ENCODE measurements around the gene VPS37C.
"Not testable (repeated sequence)": the region's sequence is repeated elsewhere in the genome, so short reads cannot be mapped to it uniquely, and the experiment has no call there.

Gene VPS37C

DNA sequence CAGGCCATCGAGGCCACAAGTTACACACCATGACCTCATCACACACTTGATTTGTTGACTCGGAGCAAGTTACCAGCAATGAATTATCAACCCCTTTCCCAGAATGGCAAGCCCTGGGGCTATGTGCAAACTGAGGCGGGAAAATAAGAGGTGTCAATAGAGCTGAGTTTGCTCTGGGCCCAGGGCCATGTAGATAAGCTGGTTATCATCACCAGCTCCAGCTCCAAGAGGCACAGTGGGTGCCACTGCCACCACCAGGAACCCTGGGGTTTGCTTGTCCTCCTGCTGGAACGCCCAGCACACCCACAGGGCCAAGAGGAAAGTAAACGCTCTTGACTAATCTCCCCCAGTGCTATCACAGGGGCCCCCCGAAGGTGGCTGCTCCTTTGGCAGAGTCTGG, 13.0 kb upstream of the VPS37C start:
- no peak for DNase-seq

DNA sequence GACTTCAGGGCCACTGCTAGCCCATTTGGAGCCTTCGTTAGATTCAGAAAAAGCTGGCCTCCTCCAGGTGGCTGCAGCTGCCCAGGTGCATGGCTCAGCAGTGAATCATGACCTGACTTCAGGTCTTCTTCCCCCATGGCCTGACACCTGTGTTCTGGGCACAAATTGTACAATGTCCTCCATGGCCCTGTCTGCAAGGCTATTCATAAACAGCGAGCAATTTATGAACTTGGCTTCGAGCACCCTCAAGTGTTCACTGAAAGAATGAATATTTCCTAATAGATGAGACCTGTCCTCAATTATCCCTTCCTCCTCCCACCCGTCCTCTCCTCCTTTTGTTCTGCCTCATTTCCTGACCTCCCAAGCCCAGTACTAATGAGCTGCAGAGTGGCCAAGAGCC, 12.2 kb upstream of the VPS37C start:
- DNase-seq: no peak

GRCh38 chr11:61172888-61173287, 11.7 kb upstream of the VPS37C start:
- DNase-seq: no peak

DNA sequence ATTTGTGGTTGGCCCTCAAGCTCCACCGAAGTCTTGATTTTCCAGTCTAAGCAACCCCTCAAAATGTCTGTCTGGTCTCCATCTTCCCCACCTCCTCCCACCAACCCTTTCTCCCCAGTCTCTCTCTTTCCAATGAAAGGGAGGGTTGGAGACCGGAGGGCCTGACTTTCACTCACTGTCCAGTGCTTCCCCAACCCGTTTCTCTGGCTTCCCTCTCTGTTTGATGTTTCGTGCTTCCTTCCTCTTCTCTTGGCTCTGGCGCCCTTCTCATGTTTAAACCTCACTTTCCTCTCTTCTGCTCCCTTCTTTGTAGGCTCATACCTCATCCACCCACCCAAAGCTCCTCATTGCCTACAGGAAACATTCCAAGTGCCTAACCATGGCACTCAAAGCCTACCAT, 11.1 kb upstream of the VPS37C start:
- DNase-seq: no peak

DNA sequence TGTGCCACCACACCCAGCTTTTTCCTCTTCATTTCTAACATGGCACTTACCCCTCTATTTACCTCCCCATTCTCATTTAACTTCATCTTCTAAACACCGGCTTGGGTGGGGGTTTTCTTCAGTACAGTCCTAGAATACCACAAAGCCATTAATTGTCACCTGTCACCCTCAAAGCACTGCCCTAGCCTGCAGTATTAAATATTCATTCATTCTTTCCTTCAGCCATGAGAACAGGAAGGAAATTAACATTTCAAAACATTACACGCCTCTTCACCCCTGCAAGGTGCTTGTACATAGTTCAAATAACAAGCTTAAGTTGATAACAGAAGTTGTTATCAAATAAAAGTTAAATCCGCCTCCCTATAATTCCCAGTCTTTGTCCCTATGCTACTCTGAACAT, 10.7 kb upstream of the VPS37C start:
- DNase-seq: no peak

DNA sequence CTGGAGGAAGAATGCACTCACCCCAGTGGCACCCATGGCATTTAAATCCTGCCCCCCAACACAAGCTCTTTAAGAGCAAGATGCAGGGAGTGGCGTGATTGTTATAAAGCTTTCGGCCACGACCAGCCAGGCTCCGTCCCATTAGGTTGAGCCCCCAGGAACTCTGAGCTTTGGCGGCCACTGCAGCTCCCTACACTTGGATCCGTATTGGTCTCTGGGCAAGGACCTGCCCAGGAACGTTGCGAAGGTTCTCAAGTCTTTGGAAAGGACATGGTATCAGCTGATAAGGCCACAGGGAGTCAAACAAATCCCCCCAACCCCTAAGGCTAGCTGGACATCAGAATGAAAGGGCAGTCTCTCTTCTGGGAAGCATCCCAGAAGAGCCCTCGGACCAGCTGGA, 9.3 kb upstream of the VPS37C start:
- DNase-seq: no peak

DNA sequence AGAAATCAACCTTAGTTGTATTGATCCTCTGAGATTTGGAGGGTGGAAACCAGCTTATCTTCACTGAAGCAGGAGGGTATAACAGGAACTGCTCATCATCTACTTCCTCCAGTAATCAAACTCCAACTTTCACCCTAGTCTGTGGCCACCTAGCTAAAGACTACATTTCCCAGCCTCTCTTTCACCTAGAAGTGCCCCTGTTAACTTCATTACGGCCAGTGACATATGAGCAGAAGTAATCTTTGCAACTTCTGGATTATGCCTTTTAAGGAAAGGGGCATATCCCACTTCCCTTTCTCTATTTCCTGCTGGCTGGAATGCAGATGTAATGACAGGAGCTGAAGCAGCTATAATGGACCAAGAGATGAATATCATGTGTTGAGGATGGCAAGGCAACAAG, 7.6 kb upstream of the VPS37C start:
- DNase-seq: no peak

DNA sequence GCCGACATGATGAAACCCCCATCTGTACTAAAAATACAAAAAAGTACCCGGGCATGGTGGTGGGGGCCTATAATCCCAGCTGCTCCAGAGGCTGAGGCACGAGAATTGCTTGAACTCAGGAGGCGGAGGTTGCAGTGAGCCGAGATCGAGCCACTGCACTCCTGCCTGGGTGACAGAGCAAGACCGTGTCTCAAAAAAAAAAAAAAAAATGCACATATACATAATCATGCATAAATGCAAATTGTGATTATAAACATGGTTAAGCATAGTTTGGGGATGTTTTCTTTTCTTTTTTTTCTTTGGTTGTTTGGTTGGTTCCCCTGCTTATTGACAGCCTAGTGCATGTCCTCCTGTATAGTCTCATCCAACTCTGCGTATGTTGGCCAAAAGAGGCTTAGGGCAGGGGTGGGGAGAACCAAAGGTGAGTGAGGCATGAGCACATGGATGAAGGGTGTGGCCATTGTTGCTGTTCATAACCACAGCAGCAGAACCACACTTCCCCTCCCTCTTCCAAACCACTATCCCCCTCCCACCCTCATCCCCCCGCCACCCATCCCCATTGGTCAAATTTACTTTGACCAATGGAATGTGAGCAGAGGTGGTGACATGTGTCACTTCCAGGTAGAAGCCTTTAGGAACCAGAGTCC, 6.9 kb upstream of the VPS37C start:
- DNase-seq: no peak

GRCh38 chr11:61166331-61166730, 5.1 kb upstream of the VPS37C start:
- DNase-seq: not testable (repeated sequence)

DNA sequence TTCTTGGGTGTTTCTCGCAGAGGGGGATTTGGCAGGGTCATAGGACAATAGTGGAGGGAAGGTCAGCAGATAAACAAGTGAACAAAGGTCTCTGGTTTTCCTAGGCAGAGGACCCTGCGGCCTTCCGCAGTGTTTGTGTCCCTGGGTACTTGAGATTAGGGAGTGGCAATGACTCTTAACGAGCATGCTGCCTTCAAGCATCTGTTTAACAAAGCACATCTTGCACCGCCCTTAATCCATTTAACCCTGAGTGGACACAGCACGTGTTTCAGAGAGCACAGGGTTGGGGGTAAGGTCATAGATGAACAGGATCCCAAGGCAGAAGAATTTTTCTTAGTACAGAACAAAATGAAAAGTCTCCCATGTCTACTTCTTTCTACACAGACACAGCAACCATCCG, 4.6 kb upstream of the VPS37C start:
- DNase-seq: not testable (repeated sequence)

DNA sequence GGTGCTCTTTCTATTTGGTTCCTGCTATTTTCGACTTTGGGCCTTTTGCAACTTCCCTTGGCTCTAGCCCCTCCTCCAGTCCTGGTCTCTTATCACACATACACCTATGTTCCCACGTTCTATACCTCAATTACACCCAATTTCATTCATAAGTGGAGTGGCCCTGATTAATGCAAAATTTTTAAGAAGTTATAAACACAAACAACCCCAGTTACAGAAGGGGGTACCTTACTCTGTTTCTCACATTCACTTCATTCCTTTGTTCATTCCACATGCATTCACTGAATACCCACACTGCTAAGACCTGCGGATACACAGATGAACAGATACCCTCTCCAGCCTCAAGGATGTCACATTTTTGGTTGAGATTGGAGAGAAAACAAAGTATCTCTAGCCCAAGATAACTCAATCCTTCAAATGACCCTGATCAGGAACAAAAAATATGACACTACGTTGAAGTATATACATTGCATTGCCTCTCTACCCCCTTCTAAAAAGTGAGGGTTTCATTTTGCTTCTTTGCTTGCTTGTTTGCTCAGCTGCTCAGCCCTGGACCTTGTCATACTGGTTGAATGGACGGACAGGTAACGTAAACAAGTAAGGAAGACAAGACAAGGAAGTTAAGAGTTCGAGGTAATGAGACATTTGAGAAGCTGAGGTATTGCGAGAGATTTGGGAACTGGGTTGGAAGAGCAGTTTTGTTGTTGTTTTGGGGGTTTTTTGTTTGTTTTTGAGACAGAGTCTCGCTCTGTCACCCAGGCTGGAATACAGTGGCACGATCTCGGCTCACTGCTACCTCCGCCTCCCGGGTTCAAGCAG, 3.6 kb upstream of the VPS37C start:
- no peak for DNase-seq

DNA sequence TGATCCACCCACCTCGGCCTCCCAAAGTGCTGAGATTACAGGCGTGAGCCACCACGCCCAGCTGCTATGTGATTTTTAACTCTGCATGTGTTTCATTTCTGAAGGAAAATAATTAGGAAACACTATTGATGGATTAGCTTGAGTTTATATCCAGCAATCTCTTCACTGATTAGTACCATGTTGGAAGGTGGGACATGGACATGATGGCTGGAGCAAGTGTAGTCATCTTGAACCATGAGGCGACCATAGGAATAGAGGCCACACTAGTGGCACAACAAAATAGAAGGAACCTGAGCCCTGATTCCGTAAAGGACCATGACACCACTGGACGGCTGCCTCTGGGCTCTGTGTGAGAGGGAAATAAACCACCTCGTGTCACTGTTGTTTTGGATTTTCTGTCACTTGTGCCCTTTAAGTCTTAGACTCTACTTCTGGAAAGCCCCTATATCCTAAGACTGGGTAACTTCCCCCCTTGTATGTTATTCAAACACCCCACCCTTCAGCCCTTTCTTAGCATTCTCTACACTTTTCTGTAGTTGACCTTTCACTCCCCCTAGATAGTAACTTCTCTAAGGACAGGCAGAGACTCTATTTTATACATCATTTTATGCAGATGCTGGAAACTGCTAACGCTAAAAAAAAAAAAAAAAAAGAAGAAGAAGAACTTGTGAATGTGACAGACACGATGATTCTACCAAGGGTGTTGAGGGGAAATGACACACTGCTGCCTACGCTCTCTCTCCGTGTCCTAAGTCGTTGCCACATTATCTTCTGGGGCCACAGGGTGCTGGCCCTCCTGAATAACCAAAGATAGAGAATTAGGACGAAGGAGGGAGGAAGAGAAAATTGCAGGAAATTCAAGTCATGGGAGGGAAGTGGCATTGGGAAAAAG, 2.7 kb upstream of the VPS37C start:
- DNase-seq: no peak

DNA sequence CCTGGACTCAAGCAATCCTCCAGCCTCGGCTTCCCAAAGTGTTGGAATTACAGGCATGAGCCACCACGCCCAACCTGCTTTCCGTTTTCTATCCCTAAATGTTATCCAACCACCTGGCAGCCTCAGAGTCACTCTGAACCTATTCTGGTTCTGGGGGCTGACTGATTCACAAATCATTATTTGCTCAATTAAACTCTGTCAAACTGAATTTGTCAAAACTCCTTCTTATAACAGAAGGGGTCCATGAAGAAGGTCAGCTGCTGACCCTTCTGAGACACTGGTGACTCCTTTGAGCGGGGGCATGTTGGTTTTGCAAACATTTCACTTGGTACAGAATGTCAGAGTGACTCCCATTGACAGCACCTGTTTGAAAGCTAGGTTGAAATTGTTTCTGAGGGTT, 1.8 kb upstream of the VPS37C start:
- DNase-seq: no peak

DNA sequence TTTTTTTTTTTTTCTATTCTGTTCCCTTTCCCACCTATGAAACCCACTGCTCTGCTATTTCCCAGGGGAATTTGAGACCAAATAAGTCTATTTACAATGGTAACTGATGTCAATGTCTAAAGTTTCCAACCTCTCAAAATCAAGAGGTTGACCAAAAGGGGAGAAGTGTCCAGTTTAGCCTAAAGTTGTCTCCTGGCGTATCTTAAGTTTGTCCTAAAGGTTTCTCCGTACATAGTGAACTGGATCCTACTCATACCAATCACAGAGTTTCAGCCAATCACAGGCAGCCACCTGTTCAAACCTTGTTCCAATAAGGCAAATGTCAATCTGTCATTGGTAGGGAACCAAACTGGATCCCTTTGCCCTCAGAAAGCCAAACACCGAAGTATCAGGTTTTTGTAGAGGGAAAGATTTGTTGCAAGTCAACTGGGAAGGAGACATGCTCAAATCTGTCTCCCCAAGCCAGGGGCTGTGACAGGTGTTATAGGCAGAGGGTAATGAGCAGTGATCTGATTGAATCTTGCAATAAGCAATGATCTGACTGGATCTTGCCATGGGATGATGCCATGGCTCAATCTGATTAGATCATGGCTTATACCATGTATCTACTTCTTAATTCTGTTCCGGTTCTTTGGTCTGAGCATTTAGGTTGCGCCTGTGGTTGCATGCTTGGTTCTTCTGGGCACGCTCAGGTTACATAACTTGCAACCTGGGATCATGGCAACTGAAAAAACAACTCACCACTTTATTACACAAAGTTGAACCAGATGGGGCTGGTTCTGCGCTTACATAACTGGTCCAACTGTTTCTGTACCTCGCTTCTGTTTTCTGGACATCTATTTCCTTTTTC, 1.1 kb upstream of the VPS37C start:
- DNase-seq: no peak

- DNase-seq: no peak
Measured at GRCh38 chr11:61160487-61161189, 588 bp downstream of the VPS37C start.

GRCh38 chr11:61158691-61159381, 2.4 kb downstream of the VPS37C start:
- no peak for DNase-seq

GRCh38 chr11:61157743-61158142, 3.5 kb downstream of the VPS37C start:
- DNase-seq: no peak

DNA sequence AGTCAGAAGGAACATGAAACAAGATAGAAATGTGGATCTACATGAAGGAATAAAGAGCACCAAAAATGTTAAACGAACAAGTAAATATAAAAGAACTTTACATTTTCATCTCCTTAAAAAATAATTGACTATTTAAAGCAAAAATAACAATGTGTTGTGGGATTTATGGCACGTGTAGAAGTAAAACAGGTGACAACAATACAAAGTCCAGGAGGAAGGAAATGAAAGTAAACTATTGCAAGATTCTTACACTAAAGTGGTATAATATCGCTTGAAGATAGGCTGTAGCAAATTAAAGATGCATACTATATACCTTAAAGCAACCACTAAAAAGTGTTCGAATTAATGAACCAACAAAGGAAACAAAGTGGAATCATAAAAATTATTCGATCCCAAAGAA, 5.5 kb downstream of the VPS37C start:
- DNase-seq: no peak

GRCh38 chr11:61155312-61155711, 5.9 kb downstream of the VPS37C start:
- DNase-seq: no peak

- no peak for DNase-seq
Measured at GRCh38 chr11:61154528-61154927, 6.7 kb downstream of the VPS37C start.

- no peak for DNase-seq
Measured at GRCh38 chr11:61153593-61154095, 7.6 kb downstream of the VPS37C start.
